ENCODE results near the gene CDK6.
A peak's percentile ranks its signal among the peaks of the same experiment; 100 is the strongest.

Gene CDK6

DNA sequence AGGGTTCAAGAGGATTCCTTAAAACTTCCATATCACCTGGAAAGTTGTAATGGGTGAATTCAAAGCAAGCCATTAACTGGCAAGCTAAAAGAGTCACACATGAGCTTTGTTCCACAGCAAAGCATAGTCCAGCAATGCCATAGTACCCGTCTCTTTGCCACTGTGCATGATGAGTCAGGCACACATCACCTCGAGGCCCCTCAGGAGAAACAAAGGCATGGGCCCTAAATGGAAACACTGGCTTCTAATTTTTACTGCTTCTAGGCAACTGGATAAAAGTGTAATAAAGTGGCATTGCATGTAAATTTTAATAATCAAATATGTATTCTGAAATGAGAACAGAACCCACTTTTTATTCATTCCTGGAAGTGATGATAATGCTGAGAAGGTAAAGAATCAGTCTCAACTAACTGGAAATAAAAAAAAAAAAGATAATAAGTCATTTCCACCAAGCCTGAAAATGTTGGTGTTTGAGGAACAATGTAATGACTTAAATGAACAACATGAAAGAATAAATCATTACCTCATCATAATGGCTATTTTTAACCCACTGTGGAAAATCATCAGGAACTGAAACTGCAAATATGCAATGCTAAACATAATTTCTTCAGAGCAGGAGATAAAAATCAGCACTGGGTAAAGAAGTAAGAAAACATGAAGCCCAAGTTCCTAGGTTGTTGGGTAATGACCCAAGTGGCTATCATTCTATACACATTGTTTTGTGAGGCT is 104.9 kb downstream of the CDK6 start:
- DNase-seq, result no peak

DNA sequence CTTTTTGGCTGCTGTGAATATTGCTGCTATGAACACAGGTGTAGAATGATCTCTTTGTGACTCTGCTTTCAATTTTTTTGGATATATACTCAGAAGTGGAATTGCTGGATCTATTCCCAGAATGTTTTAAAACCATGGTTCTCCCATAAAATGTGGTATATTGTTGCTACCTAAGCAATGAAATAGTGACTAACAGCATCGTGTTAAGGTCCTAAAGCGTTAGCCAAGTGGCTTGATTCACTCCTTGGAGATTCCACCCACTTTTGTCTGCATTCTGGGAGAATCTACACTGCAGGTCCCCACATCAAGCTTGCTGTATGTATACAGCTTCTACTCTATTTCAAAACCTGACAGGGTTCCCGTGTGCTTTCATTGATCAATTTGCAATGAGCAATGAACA is 105.6 kb downstream of the CDK6 start:
- DNase-seq, result no peak

DNA sequence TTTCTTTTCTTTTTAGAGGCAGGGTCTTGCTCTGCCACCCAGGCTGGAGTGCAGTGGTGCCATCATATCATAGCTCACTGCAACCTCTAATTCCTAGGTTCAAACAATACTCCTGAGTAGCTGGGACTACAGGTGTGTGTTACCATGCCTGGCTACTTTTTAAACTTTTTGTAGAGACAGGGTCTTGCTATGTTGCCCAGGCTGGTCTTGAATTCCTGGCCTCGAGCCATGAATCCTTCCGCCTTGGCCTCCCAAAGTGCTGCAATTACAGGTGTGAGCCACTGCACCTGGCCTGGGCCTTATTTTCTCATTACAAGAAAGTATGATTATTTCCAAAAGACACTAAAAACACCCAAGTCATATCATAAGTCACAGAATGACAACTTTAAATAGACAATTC is 106.6 kb downstream of the CDK6 start:
- DNase-seq, result no peak

DNA sequence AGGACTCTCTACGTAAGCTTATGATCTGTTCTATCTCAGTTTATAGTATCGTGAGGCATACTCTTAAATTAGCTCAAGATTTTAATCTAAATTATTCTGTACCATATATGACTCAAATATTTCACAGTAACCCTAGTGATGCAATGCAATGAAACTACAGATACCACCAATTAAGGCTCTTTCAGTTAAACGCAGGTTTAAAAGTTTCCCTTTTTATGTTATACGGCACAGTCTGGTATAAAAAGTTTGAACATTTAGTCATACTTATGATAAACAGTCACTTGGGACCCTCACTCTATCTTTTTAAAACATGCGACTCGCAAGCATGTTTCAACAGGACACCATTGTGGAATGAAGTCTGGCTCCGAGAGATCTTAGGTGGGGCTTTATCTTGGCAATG is 107.2 kb downstream of the CDK6 start:
- no peak for DNase-seq

DNA sequence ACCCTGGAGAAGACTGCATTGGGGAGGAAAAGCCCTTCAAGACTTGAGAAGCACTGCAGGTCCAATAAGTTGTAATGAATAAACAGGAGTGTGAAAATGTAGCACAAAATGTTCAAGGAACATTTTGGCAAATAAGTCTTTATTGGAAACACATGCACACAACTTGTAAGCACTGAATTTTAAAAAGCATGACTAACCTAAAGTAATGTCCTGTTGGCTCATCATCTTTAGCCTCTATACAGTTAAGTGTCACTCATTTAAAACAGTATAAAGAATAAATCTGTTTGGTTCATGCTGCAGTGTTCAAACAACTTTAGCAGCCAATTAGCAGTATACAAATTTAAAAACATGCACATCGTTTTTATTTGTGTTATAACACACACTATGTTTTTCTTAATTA is 108.6 kb downstream of the CDK6 start:
- DNase-seq, result no peak

DNA sequence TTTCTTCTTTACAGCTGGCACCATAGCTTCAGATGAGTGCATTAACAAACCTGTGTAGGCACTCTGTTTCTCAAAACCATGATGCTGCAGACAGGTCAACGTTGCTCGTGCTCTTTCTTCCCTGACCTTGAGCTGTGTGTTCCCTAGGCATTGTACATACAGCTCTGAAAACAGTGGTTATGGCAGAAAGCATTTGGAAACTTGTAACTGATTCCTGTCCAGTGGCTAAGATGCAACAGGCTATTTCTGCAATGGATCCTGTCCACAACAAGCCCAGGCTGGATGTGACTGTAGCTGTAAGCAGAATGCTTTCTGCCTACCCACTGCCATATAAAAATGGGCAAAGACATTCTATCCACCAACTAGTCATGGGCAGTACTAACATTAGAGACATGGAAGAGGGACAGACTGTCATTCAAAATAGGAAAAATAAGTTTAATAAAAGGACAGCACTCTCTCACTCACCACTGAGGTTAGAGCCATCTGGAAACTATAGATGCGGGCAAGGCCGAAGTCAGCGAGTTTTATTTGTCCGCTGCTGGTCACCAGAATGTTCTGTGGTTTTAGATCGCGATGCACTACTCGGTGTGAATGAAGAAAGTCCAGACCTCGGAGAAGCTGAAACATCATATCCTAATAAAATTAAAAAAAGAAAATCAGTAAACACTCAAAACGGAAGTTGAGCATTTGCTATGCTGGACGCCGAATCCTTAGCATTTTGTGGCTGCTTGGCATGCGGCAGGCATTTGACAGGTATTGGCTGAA is 111.0 kb downstream of the CDK6 start:
- no peak for DNase-seq

DNA sequence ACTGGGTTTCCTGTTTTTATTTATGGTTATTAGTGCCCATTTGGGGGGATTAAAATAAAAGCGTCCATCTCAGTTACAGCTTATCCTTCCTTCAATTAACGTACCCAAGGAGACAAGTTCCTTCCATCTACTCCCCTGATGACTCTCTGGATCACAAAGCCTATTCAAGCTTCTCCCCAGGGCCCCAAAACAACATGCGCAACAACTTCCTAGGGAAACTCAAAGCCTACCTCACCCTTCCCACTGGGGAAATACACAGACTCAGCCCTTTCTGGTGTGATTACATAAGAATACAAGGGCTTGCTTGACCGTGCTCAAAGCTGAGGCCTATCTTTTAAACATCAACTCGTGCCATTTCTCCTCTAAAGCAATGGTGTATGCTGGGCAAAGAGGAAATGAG is 112.4 kb downstream of the CDK6 start:
- no peak for DNase-seq

DNA sequence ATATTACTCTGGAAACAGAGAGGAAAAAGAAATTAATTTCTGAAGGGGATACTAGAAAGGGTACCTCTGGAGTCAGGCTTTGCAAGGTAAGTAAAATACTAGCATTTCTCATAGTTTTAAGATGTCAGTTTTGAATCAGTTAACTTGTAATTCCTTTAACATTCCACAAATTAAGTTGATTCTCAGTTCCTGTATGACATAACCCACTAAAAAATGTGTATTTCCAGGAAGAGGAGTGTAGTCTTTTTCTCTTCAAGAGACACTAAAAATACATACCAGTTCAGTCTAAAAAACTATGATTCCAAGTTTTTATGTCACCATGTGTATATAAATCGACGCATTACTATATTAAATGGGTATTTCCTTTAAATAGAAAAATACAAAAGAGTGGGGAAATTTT is 113.2 kb downstream of the CDK6 start:
- DNase-seq, result no peak

DNA sequence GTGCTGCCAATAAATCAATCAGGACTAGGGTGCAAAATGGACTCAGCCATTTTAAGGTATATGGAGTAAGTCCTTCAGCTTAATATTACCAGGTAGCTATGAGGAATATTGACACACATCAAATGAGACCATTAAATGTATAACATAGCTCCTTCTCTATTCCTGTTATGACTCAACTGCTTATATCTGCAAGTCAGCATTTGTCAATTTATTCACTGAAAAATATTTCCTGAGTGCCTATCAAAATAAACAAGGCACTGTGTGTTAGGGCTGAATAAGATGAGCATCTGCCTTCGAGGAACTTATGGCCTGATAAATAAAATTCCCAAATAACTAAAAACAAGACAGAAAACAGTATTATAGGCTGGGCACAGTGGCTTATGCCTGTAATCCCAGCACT is 113.8 kb downstream of the CDK6 start:
- DNase-seq, result no peak

DNA sequence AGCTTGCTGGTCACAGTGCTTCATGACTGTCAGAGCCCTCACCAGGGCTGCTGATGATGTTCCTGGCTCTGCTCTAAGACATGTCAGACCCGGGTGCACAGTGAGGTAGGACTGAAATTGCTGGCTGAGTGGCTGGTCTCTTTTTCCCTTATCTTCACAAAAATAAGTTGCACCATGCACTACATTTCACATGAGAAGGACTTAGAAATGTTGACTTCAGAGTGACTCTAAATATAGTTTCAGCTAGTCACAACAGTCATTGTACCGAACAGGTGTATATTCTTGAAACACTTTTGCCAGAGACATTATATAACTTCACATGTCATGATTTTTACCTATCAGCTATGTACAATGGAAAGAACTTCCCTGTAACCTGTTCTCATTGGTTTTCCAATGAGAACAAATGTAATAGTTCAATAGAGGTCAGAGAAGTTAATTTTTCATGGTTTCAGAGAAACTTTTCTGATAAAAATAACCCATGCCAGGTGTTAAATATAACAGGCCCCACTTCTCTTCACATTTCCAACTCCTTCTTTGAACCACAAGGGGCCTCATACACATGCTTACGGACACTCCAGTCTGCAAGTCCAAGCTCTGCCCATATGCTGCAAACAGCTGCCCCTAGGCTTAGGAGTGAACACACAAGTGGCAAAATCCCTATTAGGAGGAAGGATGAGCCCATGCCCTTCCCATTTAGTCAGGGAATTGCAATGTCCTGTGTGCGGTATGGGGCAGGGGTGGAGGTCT is 115.6 kb downstream of the CDK6 start:
- DNase-seq, result no peak

DNA sequence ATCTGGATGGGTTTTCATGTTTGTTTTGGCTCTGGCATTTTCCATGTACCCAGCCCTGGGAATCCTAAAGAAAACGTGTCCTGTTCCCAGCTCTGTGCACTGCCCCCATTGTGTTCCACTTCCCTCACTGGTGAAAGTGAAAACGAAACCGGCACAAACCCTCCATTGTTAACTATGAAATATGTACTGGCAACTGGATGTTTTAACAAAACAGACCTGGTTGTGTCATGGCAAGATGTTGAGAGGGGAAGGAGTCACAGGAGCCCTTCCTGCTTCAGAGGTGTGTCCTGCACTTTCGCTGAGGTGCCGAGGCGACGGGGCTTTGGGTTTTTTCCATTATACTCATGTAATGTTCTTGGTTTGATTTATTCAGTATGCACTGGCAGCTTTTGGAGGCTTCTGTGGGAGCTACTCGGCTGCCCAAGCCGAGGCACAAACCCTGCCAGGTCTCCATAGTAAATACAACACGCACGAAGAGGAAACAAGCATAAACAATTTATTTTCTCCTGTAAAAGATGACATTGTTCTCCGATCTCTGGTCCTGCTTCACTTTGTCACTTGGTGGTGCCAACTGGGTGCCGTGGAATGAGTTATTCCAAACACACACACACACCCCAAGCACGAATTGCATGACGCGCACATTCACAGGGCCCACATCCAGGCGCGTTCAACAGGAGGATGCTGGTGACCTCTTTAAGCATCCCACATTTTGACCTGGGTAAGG is 118.2 kb downstream of the CDK6 start:
- peak; percentile 6 for DNase-seq

DNA sequence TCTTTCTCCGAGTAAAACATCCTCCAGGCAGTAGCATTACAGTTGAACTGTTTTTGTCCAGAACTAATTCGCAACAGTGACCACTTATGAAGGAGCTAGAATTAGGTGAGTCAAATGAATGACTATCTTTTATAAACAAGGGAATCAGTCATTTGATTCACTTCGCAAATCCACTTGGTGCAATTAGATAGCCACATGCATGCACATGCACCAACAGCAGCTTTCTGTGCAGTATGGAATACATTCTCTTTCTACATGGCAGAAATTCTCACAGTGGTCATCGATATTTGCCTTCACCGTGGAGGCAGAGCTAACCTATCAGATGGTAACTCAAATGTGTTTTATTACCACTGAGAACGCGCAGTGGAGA is 118.8 kb downstream of the CDK6 start:
- DNase-seq, result no peak

DNA sequence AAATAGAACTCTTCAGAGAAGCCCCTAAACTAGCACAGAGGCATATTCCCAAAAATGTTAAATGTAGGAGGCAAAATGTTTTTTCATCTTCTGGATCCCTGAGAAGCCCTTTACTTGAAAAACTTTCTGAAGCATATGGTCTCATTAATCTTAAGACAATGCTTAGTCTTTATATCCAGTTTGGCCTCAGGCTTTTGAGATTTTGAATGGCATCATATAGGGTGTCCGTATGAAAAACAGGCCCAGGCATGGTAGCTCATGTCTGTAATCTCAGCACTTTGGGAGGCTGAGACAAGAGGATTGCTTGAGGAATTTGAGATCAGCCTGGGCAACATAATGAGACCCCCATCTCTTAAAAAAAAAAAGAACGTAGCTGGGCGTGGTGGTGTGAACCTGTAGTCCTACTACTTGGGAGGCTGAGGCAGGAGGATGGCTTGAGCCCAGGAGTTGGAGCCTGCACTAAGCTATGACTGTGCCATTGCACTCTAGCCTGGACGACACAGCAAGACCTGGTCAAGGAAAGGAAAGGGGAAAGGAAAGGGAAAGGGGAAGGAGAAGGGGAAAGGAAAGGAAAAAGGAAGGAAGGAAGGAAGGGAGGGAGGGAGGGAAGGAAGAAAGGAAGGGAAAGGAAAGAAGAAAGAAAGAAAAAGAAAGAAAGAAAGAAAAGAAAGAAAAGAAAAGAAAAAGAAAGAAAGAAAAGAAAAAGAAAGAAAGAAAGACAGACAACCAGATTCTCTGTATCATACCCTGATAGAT is 119.4 kb downstream of the CDK6 start:
- no peak for DNase-seq

DNA sequence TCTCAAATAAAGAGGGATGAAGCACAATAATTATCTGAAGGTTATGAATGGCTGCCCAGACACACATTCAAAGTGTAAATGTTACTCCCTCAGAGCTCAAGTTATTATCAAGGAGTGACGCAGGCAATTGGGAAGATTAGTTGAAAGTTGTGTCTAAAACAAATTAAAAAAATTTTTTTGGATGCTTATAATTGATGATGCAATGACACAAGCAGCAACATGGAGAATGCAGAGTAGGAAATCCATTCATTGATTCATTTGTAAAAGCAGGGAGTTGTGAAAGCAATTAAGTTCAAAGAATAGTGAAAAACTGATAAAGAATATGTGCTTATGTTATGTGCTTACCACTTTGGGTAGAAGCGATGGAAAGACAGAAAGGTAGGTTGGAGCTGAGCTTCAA is 120.4 kb downstream of the CDK6 start:
- no peak for DNase-seq

DNA sequence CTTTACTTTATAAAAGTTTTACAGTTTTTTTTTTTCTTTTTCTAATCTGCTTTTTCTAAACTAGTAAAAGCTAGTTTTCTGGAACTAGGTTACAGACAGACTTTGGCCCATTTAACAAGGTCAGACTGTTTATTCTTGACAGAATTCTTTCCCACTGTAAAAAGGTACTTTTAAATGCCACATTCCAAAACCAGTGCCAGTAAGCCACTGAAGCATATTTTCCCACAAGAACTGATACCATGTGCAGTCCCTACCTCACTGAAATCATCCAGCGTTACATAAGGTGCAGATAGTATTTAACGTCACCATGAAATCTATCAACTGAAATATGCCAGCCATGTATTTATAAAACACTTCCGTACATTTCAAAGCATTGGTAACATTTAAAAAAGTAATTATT is 121.6 kb downstream of the CDK6 start:
- no peak for DNase-seq

DNA sequence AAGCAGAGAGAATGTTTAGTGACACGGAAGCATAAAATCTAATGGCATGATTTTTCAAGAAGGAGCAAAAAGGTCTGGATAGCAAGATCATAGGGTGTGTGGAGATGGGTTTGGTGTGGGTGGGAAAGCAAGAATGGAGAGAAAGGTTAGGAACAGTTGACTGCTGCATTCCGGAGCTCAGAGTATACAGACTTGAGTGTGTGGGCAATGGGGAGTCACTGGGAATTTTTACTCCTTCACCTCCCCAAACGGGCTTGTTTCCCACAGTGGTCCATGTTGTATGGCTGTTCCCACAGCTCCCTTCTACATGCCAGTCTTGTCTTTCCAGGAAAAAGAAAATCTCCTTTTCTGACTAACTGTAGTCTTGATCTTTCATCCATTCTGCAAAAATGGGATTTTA is 122.1 kb downstream of the CDK6 start:
- no peak for DNase-seq

DNA sequence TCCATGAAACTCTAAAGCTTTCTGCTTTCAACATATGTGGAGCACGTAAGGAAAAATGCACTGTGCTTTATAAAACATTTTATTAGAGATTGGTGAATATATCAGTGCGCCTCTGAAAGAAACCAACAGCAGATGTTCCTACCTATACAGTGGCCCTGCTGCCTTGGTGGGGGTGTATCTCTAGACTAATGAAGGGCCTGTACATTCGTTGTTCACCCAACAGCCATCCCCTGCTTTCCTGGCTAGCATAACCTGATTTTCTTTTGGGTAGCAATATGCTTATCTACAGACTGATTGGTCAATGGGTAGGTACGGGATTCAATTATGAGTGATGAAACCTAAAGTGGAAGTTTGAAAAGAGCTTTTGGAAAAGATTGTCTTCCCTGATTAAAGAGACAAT is 126.5 kb downstream of the CDK6 start:
- no peak for DNase-seq

DNA sequence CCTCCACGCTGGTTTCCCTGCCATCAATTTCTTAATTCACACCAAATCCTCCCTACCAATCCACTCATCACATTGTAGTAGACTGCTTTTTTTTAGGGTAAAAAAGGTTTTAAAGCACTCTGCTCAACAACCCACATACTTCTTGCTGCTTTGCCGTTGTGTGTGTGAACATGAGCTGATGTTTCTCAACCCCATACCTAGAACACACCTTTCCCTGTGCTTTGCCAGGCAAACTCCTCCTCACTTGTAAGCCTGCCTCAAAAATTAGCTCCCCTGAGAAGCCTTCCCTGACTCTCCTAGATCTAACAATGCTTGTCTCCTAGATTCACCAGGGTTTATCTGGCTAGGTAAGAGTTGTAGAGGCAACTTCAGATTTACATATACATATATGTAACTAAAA is 127.2 kb downstream of the CDK6 start:
- no peak for DNase-seq

DNA sequence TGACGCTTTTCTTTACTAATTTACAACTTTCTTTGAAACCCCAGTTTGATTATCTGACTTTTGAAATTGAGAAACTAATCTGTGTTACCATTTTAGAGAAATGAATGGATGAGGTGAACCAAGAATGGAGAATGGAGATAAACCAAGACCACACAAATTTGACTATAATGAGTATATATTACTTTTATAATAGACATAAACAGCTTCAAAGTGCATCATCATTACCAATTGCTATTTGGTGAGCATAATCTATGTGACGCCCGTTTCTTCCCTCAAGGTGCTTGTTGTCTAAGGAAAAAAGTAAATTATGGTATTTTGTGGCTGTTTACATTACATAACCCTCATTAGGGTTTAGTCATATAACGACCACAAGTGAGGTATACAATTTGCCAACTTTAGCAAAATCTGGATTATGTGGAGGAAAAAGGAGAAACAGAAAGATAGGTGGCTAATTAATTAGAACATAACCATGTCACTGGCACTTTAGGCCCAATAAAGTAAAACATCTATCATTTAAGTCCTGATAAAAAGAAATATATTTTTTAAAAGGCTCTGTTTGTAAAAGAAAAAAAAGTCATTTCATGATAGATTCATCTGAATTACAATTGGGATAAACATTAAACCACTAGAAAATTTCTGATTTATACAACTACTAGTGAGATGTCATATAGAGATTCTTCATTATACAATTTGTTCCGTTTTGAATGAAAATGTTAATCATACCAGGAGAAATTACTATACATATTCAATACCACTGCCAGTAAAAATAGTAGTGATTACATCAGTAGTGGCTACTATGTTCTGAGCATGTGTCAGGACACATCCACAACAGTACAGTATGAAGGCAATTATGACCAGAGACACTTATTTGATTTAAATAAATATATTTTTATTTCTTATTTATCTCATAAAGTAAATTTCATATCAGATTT is 128.0 kb downstream of the CDK6 start:
- no peak for DNase-seq

DNA sequence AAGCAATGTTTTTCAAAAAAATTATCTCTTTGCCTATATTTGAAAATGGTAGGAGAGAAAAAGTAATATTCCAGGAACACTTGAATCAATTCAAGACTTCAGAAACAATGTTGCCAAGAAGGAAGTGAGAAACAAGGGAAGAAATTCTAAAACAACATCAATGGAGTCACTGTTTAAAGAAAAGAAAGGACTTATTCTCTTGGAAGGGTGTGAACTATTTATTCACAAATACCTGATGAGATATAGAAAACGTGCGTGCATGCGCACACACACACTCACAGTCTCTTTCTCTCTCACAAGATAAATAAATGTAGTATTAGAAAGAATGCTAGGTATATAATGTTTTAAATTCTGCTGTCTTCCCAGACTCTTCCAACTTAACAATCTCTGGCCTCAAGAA is 128.9 kb downstream of the CDK6 start:
- no peak for DNase-seq

DNA sequence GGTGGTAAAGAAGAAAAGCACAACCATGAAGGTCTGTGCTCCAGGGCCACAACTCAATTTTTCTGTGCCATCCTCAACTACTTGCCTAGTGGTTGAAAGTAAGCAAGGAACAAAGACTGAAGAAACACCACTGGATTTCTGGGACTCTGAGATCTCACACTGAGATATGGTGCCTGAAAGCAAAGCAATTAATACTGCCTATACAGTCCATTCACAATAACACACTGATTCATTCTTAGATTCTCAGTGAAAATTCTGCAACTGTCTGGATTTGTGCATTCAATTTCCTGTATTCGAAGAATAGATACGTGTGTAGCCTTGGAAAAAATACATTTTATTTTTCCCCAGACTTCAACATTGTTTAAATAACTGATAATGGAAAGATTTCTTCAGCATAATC is 129.8 kb downstream of the CDK6 start:
- no peak for DNase-seq

DNA sequence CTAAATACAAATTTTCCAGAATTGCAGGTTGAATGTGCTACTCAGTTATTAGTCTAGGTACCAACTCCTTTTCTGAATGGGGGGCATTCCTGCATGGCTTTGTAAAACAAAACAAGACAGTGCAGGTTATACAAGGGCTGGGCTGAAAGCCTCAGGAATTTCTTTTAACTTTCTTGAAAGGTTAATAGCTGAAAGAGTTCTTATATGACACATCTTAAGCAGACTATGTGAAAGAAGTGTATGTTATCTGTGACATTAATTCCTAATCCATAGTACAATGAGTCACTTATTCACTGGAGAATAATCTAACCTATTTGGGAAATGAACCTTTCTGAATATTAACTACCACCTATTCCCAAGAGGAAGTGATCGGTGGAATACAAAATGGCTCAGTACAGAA is 130.5 kb downstream of the CDK6 start:
- no peak for DNase-seq
